GM19438 (cell line): ENCODE data around the gene TIAM2.

Experiments used
- ATAC-seq: cut with Tn5 transposase; IDR thresholded peaks from one replicate; pipeline ENCODE4 v1.9.1; 2021; ENCODE audit warnings: low read depth; ENCODE audit not compliant: unreplicated experiment

The TIAM2 gene

GRCh38 chr6:155023717-155024116 is 28.6 kb downstream of the TIAM2 start:
- ATAC-seq: no peak

GRCh38 chr6:155024391-155025027 is 29.4 kb downstream of the TIAM2 start:
- ATAC-seq: no peak

GRCh38 chr6:155026022-155026705 is 31.0 kb downstream of the TIAM2 start:
- ATAC-seq: no peak

- ATAC-seq: no peak
Measured at GRCh38 chr6:155026706-155027045, 31.6 kb downstream of the TIAM2 start.

GRCh38 chr6:155030148-155030720 is 35.1 kb downstream of the TIAM2 start:
- ATAC-seq: no peak

GRCh38 chr6:155031091-155031490 is 36.0 kb downstream of the TIAM2 start:
- ATAC-seq: no peak

- no peak for ATAC-seq
Measured at GRCh38 chr6:155033021-155033791, 38.1 kb downstream of the TIAM2 start.

- no peak for ATAC-seq
Measured at GRCh38 chr6:155036907-155037306, 41.8 kb downstream of the TIAM2 start.

- ATAC-seq: no peak
Measured at GRCh38 chr6:155038104-155038503, 43.0 kb downstream of the TIAM2 start.

GRCh38 chr6:155038527-155038926 is 43.4 kb downstream of the TIAM2 start:
- no peak for ATAC-seq

- ATAC-seq: no peak
Measured at GRCh38 chr6:155039618-155040017, 44.5 kb downstream of the TIAM2 start.

GRCh38 chr6:155040154-155040553 is 45.0 kb downstream of the TIAM2 start:
- no peak for ATAC-seq

- no peak for ATAC-seq
Measured at GRCh38 chr6:155040901-155041650, 46.0 kb downstream of the TIAM2 start.

- ATAC-seq: no peak
Measured at GRCh38 chr6:155041741-155042279, 46.7 kb downstream of the TIAM2 start.

- no peak for ATAC-seq
Measured at GRCh38 chr6:155042983-155043382, 47.9 kb downstream of the TIAM2 start.

GRCh38 chr6:155045561-155046404 is 50.7 kb downstream of the TIAM2 start:
- no peak for ATAC-seq

- ATAC-seq: no peak
Measured at GRCh38 chr6:155047523-155047922, 52.4 kb downstream of the TIAM2 start.

- peak; percentile 75 for ATAC-seq
Measured at GRCh38 chr6:155050311-155050710, 55.2 kb downstream of the TIAM2 start.

- ATAC-seq: no peak
Measured at GRCh38 chr6:155054491-155055250, 59.6 kb downstream of the TIAM2 start.
